HepG2 (cell line): ENCODE data around the gene ZNF544. TPM values are rescaled to one million over a fixed set of nuclear protein-coding genes. Genes with fewer than 3 reads are reported as not detected.
A peak's percentile ranks its signal among the peaks of the same experiment; 100 is the strongest.

Source experiments
- ADNP ChIP-seq: sonication (generic); formaldehyde crosslinking; IDR thresholded peaks from 2 replicates; pipeline ENCODE4 v1.4.0; 2020; ENCODE audit warnings: missing genetic modification reagents
- CENPT ChIP-seq: sonication (generic); formaldehyde crosslinking; IDR thresholded peaks from 2 replicates; pipeline ENCODE4 v1.8.0; 2022; ENCODE audit warnings: low read depth, mild to moderate bottlenecking, moderate library complexity, missing genetic modification reagents
- CHD2 ChIP-seq: IDR thresholded peaks from 2 replicates; pipeline ENCODE4 v1.6.1; 2011; ENCODE audit warnings: low read depth, low read length, improper control_type of control experiment
- HNRNPL ChIP-seq: fragments of 200-400 bp; formaldehyde crosslinking; IDR thresholded peaks from 2 replicates; pipeline ENCODE4 v1.6.1; 2017; ENCODE audit warnings: mild to moderate bottlenecking, low read depth, low read length
- JUNB ChIP-seq: sonication (generic); formaldehyde crosslinking; IDR thresholded peaks from 2 replicates; pipeline ENCODE4 v1.8.0; 2022; ENCODE audit warnings: missing genetic modification reagents, mild to moderate bottlenecking, borderline replicate concordance
- KLF13 ChIP-seq: sonication (generic); formaldehyde crosslinking; IDR thresholded peaks from 2 replicates; pipeline ENCODE4 v1.4.0; 2020; ENCODE audit warnings: mild to moderate bottlenecking, missing genetic modification reagents
- MTERF4 ChIP-seq: sonication (generic); formaldehyde crosslinking; IDR thresholded peaks from 2 replicates; pipeline ENCODE4 v1.8.0; 2023; ENCODE audit warnings: mild to moderate bottlenecking, missing genetic modification reagents
- MTF1 ChIP-seq: sonication (generic); formaldehyde crosslinking; IDR thresholded peaks from 2 replicates; pipeline ENCODE4 v1.5.0; 2020; ENCODE audit warnings: missing genetic modification reagents
- PRDM10 ChIP-seq: sonication (generic); formaldehyde crosslinking; IDR thresholded peaks from 2 replicates; pipeline ENCODE4 v1.4.0; 2020; ENCODE audit warnings: low read depth, missing genetic modification reagents
- RBFOX2 ChIP-seq: fragments of 200-400 bp; formaldehyde crosslinking; IDR thresholded peaks from 2 replicates; pipeline ENCODE4 v1.6.1; 2017; ENCODE audit warnings: low read depth, mild to moderate bottlenecking, low read length
- SUZ12 ChIP-seq: fragments of 150-350 bp; IDR thresholded peaks from 2 replicates; pipeline ENCODE4 v1.6.1; 2014; ENCODE audit warnings: low read depth, low read length
- TBL1XR1 ChIP-seq: fragments of 150-350 bp; IDR thresholded peaks from 2 replicates; pipeline ENCODE4 v1.6.1; 2014; ENCODE audit warnings: borderline replicate concordance, low read length; ENCODE audit not compliant: partially characterized antibody
- THYN1 ChIP-seq: sonication (generic); formaldehyde crosslinking; IDR thresholded peaks from 2 replicates; pipeline ENCODE4 v1.8.1; 2023; ENCODE audit warnings: low read depth, mild to moderate bottlenecking, moderate library complexity, missing genetic modification reagents, borderline replicate concordance
- ZBTB46 ChIP-seq: sonication (generic); formaldehyde crosslinking; IDR thresholded peaks from 2 replicates; pipeline ENCODE4 v1.4.0; 2020; ENCODE audit warnings: mild to moderate bottlenecking, missing genetic modification reagents, borderline replicate concordance
- ZNF143 ChIP-seq: sonication (generic); formaldehyde crosslinking; IDR thresholded peaks from 2 replicates; pipeline ENCODE4 v1.4.0; 2020; ENCODE audit warnings: missing genetic modification reagents
- ZNF20 ChIP-seq: sonication (generic); formaldehyde crosslinking; IDR thresholded peaks from 2 replicates; pipeline ENCODE4 v1.4.0; 2020; ENCODE audit warnings: mild to moderate bottlenecking, moderate library complexity, missing genetic modification reagents
- ZNF224 ChIP-seq: sonication (generic); formaldehyde crosslinking; IDR thresholded peaks from 2 replicates; pipeline ENCODE4 v1.5.0; 2020; ENCODE audit warnings: mild to moderate bottlenecking, missing genetic modification reagents
- ZNF569 ChIP-seq: sonication (generic); formaldehyde crosslinking; IDR thresholded peaks from 2 replicates; pipeline ENCODE4 v1.5.0; 2020; ENCODE audit warnings: mild to moderate bottlenecking, missing genetic modification reagents, moderate library complexity, borderline replicate concordance
- polyA plus RNA-seq, 8 experiments: library from polyadenylated mRNA; depleted of rRNA in 3 of 8; stranded (reverse) in 7 of 8; unstranded in 1 of 8; fragments of >200 nt; fragmentation: Illumina TruSeq in 4 of 8; extraction: Trizol in 4 of 8; gene quantifications; 2 replicates each; pipeline versions ENCODE4 v1.2.1 to v1.2.3, GENCODE V29; 2011 to 2016; ENCODE audit warnings: low read depth in 4 of 8, missing spikeins in 1 of 8, mixed read lengths in 1 of 8; ENCODE audit not compliant: insufficient read depth in 1 of 8
- total RNA-seq, 5 experiments: library from RNA; depleted of rRNA; stranded (reverse); fragments of >200 nt; fragmentation: Illumina TruSeq; extraction: Trizol; gene quantifications; 2 replicates each; pipeline ENCODE4 v1.2.3, GENCODE V29; 2016; ENCODE audit warnings: low read depth in 1 of 5
- TF ChIP-seq, protein P1 (sequence below): sonication (generic); formaldehyde crosslinking; IDR thresholded peaks from 2 replicates; pipeline ENCODE4 v1.9.0; 2022; ENCODE audit warnings: low read depth, missing genetic modification reagents
- TF ChIP-seq, protein P2 (sequence below): sonication (generic); formaldehyde crosslinking; IDR thresholded peaks from 2 replicates; pipeline ENCODE4 v1.5.0; 2020; ENCODE audit warnings: missing genetic modification reagents, mild to moderate bottlenecking, borderline replicate concordance

ZNF544 gene
- total and polyA plus RNA-seq, 2 of the 13 experiments (the other 11 are each of a cell fraction or from before 2014, with no cell fraction given), result 13.1 to 17.0 TPM

GRCh38 chr19:58279042-58279924 lies 50.6 kb downstream of the ZNF544 start (continued):
- TF ChIP-seq, protein P1, sequence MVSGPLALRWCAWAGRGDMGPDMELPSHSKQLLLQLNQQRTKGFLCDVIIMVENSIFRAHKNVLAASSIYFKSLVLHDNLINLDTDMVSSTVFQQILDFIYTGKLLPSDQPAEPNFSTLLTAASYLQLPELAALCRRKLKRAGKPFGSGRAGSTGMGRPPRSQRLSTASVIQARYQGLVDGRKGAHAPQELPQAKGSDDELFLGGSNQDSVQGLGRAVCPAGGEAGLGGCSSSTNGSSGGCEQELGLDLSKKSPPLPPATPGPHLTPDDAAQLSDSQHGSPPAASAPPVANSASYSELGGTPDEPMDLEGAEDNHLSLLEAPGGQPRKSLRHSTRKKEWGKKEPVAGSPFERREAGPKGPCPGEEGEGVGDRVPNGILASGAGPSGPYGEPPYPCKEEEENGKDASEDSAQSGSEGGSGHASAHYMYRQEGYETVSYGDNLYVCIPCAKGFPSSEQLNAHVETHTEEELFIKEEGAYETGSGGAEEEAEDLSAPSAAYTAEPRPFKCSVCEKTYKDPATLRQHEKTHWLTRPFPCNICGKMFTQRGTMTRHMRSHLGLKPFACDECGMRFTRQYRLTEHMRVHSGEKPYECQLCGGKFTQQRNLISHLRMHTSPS (CRISPR knock-in tag), result no peak
- TF ChIP-seq MTERF4 (no peak; the same call in 1 of the 2 replicates), MTF1 (CRISPR knock-in tag) (no peak), ZBTB46 (CRISPR knock-in tag) (no peak), ZNF20 (no peak), THYN1 (CRISPR knock-in tag) (no peak), JUNB (CRISPR knock-in tag) (no peak), TBL1XR1 (no peak), KLF13 (CRISPR knock-in tag) (no peak), CENPT (no peak), ZNF143 (CRISPR knock-in tag) (peak; percentile 63), ZNF569 (CRISPR knock-in tag) (no peak), ADNP (CRISPR knock-in tag) (no peak), ZNF224 (CRISPR knock-in tag) (no peak), PRDM10 (CRISPR knock-in tag) (0 out of 2 replicates have a peak, but pooled peaks have one; percentile 22), CHD2 (no peak), SUZ12 (no peak), RBFOX2 (peak; percentile 88), HNRNPL (no peak)
- TF ChIP-seq, protein P2, sequence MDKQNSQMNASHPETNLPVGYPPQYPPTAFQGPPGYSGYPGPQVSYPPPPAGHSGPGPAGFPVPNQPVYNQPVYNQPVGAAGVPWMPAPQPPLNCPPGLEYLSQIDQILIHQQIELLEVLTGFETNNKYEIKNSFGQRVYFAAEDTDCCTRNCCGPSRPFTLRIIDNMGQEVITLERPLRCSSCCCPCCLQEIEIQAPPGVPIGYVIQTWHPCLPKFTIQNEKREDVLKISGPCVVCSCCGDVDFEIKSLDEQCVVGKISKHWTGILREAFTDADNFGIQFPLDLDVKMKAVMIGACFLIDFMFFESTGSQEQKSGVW (CRISPR knock-in tag), result no peak
